GM18907 (cell line): Measurements from ENCODE around the gene LTB4R.
"Not testable (repeated sequence)": the region's sequence is repeated elsewhere in the genome, so short reads cannot be mapped to it uniquely, and the experiment has no call there.

Experiments used
- ATAC-seq: cut with Tn5 transposase; IDR thresholded peaks from one replicate; pipeline ENCODE4 v1.9.1; 2021; ENCODE audit warnings: mild to moderate bottlenecking, moderate library complexity; ENCODE audit not compliant: unreplicated experiment

LTB4R gene

GRCh38 chr14:24317141-24317928 lies 6.0 kb downstream of the LTB4R start:
- ATAC-seq = no peak

GRCh38 chr14:24321212-24321975 lies 10.1 kb downstream of the LTB4R start:
- ATAC-seq = no peak

GRCh38 chr14:24322672-24323071 lies 11.4 kb downstream of the LTB4R start:
- no peak for ATAC-seq

GRCh38 chr14:24323341-24323740 lies 12.0 kb downstream of the LTB4R start:
- no peak for ATAC-seq

- no peak for ATAC-seq
These were observed 12.7 kb downstream of the LTB4R start for GRCh38 chr14:24324024-24324423.

GRCh38 chr14:24325041-24325530 lies 13.8 kb downstream of the LTB4R start:
- ATAC-seq = no peak

- no peak for ATAC-seq
These were observed 14.7 kb downstream of the LTB4R start for GRCh38 chr14:24325963-24326362.

- ATAC-seq = no peak
These were observed 16.0 kb downstream of the LTB4R start for GRCh38 chr14:24327303-24327702.

- ATAC-seq = not testable (repeated sequence)
These were observed 16.6 kb downstream of the LTB4R start for GRCh38 chr14:24327914-24328313.

- ATAC-seq = no peak
These were observed 17.9 kb downstream of the LTB4R start for GRCh38 chr14:24329073-24329663.

GRCh38 chr14:24329736-24330135 lies 18.4 kb downstream of the LTB4R start:
- no peak for ATAC-seq

GRCh38 chr14:24330973-24331674 lies 19.8 kb downstream of the LTB4R start:
- no peak for ATAC-seq

- no peak for ATAC-seq
These were observed 20.5 kb downstream of the LTB4R start for GRCh38 chr14:24331731-24332267.

GRCh38 chr14:24332268-24332993 lies 21.1 kb downstream of the LTB4R start:
- peak; percentile 85 for ATAC-seq

- ATAC-seq = no peak
These were observed 23.4 kb downstream of the LTB4R start, which contains the start of gene ADCY4 for GRCh38 chr14:24334431-24335291. Gene ADCY4, minus strand, starts transcription at chr14:24335071. Its CDS starts 419 bp downstream, at chr14:24334652.

GRCh38 chr14:24335461-24336171 lies 24.3 kb downstream of the LTB4R start:
- ATAC-seq = no peak

GRCh38 chr14:24337144-24337823 lies 26.0 kb downstream of the LTB4R start:
- no peak for ATAC-seq

- ATAC-seq = no peak
These were observed 26.5 kb downstream of the LTB4R start for GRCh38 chr14:24337824-24338175.
